A673 (cell line): Measurements from ENCODE around the gene C1orf50.

Source experiments
- EZH2 ChIP-seq: fragments of 200-600 bp; sonication (generic); IDR thresholded peaks from 2 replicates; pipeline ENCODE4 v1.6.1; 2017; ENCODE audit warnings: borderline replicate concordance, low read depth, mild to moderate bottlenecking, mixed read lengths, antibody characterized with exemption, low read length; ENCODE audit not compliant: poor library complexity, severe bottlenecking
- TF ChIP-seq, protein P1 (sequence below): fragments of 300-800, 200-600 bp; sonication (generic); conservative IDR thresholded peaks from 2 replicates; pipeline ENCODE4 v1.5.1; 2017; ENCODE audit warnings: low read depth, mild to moderate bottlenecking, antibody characterized with exemption, low read length, moderate library complexity, mixed read lengths

DNA sequence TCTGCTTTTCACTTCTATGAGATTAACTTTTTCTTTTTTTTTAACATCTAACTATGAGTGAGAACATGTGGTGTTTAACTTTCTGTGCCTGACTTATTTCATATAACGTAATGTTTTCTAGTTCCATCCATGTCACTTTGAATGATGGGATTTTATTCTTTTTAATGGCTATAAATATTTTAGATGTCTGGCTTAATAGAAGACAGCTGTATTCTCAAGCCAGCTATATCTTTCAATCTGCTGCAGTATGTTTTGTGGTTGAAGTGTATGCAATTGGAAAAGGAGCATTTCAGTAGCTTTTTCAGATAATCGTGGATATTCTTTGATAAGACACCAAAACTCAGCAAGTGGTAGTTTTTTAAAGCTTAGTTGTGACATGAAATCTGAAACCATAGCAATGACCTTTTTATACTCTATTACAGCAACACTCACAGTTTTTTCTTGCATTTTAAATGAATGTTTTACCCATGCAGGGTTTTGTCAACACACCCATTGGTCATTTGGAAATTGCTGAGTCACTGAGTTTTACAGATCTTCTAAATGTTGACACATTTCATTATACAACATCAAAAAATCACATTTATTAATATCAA, 55.8 kb downstream of the C1orf50 start:
- TF ChIP-seq, protein P1, sequence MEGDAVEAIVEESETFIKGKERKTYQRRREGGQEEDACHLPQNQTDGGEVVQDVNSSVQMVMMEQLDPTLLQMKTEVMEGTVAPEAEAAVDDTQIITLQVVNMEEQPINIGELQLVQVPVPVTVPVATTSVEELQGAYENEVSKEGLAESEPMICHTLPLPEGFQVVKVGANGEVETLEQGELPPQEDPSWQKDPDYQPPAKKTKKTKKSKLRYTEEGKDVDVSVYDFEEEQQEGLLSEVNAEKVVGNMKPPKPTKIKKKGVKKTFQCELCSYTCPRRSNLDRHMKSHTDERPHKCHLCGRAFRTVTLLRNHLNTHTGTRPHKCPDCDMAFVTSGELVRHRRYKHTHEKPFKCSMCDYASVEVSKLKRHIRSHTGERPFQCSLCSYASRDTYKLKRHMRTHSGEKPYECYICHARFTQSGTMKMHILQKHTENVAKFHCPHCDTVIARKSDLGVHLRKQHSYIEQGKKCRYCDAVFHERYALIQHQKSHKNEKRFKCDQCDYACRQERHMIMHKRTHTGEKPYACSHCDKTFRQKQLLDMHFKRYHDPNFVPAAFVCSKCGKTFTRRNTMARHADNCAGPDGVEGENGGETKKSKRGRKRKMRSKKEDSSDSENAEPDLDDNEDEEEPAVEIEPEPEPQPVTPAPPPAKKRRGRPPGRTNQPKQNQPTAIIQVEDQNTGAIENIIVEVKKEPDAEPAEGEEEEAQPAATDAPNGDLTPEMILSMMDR: no peak
- TF ChIP-seq EZH2: no peak
